Measurements from ENCODE around the gene GPRIN1.
"Not testable (repeated sequence)": the region's sequence is repeated elsewhere in the genome, so short reads cannot be mapped to it uniquely, and the experiment has no call there.

The GPRIN1 gene

DNA sequence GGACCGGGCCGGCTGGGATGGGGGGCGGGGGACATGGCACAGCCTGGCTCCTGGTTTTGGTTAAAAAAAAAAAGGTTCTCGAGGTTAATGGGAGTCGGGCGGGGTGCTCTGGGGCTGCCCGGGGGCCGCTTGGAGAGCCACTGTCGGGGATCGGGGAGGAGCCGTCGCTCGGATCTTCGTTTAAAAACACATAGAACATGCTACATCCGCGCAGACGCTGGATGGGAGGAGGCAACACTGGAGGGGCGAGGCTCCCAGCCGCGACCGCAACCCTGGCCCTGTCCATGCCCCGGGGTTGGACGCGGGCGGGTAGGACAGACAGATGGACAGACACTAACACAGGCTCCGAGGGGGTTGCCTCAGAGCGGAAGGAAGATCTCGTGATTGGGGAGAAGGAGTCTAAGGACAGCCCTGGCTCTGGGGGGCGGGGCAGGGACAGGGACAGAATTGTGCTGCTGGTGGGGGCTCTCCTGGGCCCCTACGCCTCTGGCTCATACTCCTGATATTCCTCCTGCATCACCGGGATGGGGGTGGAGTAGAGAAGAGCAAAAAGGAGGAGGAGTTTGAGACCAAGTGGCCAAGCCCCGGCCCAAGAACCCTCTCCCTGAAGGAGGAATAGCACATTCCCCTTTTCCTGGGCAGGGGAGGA is 10.5 kb upstream of the GPRIN1 start:
- DNase-seq, result no peak

DNA sequence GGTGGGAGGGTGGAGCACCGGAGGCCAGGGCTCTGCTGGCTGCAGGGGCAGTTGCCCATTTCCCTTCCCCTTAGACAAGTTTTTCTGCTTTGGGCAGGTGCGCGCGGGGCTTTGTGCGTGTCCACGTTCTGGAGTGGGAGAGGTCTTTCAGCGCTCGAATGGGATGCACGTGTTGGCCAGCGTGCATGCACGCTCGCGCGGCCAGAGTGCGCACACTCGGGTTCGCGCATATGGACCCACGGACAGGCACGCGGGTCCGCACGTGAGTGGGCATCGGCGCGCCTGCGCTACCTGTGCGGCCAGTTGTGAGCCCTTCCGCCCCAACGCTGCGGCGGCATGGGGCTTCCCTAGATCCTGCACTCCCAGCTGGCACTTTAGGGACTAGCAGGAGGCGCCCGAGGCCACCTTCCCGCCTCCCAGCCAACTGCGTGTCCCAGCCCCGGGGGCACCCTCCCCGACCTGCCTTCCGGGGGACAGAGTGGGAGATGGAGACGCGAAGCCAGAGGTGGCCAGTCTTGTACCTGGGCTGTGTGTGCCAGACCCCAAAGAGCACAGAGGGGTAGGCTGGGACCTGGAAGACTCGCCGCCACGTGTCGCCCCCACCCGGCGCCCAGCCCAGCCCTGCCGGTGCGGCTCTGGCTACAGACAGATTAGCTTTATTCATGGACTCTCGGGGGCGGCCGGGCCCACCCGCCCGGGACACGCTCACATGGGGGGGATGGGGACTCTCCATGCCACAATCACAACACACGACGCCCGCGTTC is 9.8 kb upstream of the GPRIN1 start:
- no peak for DNase-seq

DNA sequence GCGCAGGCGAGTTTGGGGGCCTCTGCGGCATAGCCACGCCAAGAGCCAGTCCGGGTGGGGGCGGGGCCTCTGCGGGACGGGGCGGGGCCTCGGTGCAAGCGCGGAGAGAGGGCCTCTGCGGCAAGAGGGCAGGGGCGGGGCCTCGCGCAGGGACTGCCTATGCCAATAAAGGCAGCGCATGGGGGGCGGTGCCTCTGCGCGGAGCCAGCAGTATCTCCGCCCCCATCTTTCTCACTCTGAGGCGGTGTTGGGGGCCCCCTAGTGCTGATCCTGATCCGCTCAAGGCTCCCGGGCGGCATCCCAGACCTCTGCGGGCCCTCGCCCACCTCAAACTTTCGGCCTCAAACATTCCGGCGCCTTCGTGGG is 9.2 kb upstream of the GPRIN1 start:
- peak; percentile 43 for DNase-seq

DNA sequence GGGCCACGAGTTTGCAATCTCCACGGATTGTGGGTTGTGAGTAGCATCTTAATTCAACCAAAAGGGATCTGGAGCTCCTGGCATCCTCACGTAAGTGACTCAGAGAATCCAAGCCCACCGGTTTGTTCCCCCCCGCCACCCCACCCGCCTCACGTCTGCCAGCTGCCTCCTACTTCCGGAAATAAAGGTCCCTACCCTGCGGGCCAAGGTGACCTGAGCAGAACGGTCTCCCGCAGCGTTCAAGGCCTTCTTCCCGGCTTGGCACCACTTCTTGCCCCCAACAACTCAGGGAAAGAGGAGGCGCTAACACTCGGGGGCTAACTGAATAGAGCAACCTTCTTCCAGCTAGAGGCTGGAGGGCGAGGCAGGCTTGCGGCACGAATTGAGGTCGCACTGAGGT is 8.8 kb upstream of the GPRIN1 start:
- DNase-seq, result no peak

DNA sequence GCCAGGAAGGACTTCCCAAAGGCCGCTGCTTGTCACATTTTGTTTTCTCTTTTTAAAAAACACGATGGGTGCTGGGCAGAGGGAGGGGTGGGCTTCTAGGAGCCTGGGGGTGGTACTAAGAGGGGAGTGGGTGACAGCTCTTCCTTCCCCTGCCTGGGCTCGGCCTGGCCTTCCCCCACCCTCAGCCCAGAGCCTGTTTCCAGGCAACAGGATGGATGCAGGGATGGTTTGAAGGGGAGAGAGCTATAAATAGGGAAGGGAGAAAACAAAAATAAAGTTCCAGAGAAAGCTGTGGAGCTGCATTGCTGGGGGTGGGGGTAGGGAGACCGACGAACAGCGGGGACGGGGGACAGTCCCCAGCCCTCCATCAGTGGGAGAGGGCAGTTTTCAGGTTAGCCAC is 6.6 kb upstream of the GPRIN1 start:
- DNase-seq, result no peak

DNA sequence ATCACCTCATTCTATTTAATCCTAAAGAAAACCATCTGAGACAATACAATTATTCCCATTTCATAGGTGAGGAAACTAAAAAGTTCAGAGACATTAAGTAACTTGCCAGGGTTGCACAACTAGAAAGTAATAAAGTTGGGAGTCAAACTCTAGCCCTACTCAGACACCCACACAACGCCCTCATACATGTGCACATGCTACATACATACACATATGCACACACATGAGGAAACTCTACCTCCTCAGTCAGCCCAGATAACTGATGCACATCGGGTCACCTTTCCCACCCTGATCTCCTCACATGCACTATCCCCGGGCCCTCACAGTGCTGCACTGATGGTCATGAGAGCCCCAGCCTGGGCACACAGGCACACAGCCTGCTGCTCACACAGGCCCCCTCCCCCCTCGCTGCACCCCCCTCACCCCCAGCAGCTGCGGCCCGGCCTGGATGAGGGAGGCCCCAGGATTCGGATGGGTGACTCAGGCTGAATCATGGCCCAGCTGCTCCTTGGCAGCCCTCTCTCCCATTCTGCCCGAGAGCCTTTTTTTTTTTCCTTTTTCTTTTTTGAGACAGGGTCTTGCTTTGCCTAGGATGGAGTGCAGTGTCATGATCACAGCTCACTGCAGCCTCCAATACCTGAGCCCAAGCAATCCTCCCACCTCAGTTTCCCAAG is 5.0 kb upstream of the GPRIN1 start:
- DNase-seq, result no peak

DNA sequence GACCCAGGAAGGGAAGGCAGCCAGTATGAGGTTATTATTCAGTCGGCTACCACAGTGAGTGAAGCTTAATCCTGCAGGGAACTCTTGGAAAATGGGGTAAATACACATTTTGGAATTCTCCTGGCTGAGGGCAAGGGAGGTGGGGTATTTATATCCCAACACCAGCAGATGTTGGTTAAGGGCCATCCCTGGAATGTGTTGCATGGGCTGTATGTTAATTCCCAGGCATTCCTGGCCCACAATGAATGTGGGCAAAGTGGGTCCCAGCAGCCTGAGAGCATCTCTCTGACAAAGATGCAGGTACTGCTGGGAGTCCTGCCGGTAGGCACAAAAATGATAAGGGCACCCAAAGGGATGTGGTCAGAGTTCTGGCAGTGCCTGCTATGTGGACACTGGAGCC is 2.9 kb upstream of the GPRIN1 start:
- DNase-seq, result no peak

DNA sequence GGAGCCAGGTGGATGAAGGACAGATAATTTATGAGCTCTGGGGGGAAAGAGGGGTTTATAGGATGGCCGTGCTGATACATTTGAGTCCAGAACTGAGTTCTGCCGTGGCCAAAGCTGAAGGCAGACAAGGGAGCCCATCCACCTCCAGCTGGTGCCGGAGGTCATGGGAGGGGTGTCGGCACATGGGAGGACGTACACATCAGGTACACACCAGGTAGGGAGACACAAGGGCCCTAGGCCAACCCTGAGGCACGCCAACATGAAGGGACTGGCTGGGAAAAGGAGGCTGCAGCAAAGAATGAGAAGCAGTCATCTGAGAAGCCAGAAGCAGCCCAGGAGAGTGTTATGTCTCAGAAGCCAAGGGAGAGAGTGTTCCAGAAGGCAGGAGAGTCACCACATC is 2.1 kb upstream of the GPRIN1 start:
- DNase-seq, result no peak

DNA sequence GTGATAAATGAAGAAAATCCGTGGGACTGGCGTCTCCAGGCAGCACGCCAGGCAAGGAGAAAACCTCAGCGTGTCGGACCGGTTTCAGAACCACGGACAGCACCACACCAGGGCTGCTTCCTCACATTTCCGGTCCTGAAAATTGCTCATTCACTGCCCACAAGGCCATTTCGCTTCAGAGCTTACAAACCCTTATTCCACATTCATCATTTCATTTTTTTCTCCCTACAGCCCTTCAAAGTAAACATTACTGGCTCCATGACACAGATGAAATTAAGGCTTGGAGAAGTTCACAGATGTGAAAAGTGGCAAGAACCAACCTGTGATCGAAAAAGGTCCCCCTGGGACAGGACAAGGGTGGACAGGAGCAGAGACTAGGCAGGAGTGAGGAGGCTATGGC is 1.5 kb upstream of the GPRIN1 start:
- no peak for DNase-seq

DNA sequence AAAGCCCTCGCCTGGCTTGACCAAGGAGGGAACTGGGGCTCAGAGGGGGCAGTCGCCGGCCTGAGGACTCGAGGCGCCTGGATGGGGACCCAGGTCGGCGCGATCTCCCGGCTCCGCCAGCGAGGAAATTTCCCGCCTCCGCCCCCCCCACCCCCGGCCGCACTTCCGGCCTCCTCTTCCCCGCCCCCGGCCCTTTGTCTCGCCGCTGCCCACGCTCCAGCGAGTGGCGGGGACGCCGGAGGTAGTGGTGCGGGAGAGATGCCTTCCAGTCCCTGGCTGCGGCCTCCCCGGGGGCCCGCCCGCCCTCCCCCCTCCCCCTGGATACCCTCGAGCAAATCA is 448 bp upstream of the GPRIN1 start:
- no peak for DNase-seq

DNA sequence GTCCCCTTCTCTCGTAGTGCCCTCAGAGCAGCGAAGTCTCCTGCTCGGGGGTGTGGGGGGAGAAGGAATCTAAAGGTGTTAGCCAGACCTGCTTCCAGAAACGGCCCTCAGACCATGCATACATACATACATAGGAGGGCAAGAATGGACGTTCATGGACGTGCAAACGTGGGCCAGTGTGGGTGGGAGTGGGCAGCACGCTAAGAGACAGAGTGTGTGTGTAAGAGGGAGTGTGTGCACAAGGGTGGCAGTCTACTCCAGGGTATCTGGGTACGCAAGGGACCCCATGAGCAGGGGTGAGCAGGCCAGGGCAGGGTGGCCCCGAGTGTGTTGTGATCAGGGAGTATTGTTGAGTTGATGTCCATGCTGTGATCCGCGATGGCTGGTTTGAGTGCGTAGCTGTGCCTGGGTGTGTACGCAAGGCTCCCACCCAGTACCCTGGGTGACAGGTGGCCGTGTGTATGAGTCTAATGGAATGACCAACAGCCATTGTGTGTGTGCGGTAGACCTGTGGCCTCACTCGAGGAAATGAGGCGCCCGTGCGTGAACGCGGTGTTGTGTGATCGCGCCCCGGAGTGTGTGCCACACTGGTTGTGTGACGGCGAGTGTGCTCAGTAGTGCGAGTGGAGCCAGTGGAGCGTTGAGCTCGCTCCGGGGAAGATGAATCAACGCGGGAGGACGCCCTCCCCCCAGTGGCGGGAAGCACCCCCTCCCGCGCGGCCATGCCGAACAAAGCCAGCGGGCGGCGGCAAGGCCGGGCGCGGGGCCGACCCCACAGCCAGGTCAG is 826 bp downstream of the GPRIN1 start:
- DNase-seq, result no peak

DNA sequence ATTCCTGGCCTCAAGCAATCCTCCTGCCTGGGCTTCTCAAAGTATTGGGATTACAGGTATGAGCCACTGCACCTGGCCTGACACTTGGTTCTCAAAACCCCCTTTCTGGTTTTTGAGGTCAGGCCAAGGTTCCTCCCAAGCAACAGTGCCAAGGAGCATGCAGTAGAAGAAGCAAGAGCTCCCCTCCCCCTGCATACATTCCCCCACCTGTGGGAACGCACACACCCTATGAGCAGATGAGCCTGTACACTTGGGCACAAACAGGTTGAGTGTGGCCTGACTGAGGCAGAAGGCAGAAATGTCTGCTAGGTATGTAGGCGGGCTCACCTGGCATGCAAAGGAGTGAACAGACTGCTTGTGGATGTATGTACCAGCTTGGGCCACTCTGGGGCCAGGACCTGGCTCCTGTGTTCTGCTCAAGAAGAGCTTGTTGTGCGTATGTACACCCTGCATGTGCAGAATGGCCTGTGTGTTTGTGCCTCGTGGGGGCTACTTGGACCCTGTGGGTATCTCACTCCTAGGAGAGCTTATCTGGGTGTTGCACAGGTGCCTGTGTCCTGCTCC is 1.7 kb downstream of the GPRIN1 start:
- DNase-seq, result no peak

DNA sequence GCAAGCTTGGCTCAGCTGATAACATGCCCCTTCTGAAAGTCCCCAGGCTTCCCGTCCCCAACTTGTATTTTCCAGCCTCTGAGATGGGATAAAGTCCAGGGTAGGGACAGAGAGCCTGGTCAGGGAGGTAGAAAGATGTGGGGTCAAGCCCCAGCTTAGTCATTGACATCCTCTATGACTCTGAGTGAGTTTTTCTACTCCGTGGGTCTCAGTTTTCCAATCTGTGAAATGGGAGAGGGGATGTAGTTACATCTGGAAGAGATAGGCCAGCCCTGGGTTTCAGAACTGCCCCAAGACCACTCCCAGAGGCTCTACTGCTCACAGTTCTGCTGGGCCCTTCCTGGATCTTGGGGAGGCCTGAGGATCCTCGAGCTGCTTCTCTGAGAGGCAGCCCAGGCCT is 3.1 kb downstream of the GPRIN1 start:
- no peak for DNase-seq

DNA sequence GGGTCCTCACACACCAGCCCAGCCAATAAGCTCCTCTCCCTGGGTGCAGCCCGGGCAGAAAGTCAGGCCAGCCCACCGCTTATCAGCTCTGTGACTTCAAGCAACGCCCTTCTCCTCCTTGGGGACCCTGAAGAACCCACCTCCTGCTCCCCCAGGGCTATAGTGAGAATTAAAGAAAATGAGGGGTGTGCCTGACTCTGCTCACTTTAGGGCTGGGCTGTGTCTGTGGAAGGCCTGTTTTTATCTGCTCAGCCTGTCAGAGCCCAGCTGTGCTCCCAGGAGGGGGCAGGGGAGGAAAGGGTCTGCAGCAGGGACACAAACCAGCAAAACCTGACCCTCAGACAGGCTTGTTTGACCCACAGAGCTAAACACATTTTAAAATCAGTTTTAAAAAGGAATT is 3.9 kb downstream of the GPRIN1 start:
- DNase-seq, result no peak

DNA sequence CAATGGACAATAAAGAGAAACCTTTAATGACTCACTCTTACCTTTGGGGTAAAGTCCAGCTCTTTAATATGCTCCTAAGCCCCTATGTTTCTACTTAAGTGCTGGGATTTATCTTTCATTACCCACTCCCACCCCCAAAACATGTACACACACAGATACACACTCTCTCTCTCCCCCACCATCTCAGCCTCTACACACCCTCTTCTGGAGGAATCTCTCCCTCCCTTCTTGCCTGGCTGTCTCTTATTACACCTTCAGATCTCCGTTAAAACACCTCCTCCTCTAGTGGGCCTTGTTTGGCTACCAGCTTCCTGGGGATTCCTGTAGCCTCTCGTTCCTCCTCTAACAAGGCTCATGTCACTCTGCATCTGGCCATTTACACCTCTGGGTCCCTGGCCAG is 6.9 kb downstream of the GPRIN1 start:
- DNase-seq, result no peak

DNA sequence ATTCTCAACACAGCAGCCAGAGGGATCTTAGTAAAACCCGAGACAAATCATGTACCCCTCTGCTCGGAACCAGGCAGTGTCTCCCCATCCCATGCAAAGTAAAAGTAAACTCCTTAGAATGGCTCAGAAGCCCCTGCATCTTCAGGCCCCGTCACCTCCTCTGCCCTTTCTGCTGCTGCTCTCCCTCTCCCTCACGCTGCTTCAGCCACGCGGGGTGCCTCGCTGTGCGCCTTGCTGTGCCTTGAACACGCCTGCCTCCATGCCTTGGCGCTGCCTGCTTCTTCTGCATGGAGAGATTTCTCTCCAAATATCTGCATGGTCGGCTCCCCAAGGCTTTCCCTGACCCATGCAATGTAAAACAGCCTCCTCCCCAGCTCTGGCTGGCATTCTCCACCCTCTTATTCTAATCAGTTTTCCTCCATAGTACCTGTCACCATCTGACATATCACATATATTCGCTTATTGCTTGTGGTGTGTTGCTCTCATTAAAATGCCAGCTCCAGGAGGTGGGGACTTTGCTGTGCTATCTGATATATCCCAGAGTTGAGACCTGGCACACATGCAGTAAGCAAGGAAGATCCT is 8.0 kb downstream of the GPRIN1 start:
- no peak for DNase-seq

DNA sequence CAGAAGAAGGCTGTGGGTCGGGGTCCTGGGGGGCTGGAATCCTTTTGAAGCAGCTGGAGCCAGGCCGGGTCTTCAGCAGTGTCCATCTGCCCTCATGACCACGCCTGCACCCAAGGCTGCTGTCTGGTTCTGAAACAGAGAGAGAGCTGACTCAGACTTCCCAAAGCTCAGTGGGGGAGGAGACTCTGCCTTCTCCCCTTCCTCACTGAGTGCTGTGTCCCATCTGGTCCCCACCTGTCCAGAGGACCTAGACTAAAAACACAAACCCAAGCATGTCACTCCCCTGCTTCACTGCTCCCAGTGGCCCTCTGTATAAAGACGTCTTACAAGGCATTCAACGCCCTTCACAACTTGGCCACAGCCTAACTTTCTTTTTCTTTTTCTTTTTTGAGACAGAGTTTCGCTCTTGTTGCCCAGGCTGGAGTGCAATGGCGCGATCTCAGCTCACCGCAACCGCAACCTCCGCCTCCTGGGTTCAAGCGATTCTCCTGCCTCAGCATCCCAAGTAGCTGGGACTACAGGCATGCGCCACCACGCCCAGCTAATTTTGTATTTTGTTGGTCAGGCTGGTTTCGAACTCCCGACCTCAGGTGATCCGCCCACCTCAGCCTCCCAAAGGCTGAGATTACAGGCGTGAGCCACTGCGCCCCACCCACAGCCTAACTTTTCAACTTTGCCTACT is 10.1 kb downstream of the GPRIN1 start:
- not testable (repeated sequence) for DNase-seq

DNA sequence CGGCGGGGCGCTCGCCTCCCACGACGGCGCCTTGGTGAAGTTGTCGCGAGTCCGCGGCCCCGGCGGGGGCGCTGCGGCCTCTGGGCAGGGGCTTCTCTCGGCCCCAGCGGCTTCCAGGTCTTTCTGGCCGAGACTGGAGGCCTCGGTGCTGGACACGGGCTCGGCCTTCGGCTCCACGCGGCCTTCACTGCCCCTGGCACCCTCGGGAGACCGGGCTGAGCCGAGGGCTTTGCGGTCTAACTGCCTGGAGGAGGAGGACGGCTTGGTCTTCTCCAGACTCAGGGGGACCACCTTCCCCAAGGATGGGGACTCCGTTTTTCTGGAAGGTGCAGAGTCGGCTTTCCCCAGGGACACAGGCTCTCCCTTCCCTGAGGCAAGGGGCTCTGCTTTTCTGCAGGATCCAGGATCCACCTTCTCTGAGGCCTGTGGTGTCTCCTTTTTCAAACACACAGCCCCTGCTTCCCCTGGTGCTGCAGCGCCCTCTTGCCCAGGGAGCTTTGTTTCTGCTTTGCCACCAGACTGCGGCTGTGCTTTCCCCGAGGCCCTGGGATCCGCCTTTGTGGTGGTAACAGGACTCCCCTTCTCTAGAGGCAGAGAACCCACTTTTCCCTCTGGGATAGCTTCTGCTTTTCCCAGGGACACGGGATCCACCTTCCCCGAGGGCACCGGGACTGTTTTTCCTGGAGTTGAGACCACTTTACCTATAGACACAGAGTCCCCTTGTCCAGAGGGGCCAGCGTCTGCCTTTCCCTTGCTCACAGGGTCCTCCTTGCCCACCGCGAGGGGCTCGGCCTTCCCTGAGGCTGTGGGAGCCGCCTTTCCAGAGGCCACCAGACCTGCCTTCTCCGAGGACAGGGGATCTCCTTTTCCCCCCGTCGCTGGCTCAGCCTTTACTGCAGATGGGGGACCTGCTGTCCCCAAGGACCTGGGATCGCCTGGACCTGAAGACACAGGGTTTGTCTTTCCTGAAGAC is 12.3 kb downstream of the GPRIN1 start:
- no peak for DNase-seq

DNA sequence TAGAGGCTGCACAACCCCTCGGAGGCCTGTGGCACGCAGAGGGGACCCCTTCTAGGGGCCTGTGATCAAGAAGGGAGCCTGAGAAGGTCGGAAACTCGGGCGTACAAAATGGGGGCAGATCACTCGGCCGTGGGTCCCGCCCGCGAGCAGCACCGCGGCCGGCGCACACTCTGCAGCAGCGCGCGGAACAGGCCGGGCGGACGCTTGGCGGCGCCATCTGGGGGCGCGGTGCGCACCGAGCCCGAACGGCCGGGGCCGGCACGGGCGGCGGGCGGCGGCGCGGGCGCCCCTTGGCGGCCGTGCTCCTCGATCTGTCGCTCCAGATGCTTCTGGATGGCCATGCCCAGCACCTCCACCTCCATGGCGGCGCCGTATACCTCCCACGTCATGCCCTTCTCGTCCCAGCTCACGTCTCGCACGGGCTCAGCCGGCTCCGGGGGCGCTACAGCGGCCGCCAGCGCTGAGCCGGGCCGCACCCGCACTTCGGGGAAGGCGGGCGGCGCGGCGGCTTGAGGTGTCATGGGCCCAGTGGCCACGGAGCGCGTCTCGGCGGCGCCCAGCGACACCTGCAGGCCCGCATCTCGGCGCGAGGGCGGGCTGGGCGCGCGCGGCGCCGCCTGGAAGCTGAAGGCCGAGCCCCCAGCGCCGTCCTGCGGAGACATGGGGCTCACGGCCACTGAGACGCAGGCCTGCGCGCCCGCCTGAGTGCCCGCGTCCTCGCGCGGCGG is 13.1 kb downstream of the GPRIN1 start:
- DNase-seq, result peak; percentile 60

DNA sequence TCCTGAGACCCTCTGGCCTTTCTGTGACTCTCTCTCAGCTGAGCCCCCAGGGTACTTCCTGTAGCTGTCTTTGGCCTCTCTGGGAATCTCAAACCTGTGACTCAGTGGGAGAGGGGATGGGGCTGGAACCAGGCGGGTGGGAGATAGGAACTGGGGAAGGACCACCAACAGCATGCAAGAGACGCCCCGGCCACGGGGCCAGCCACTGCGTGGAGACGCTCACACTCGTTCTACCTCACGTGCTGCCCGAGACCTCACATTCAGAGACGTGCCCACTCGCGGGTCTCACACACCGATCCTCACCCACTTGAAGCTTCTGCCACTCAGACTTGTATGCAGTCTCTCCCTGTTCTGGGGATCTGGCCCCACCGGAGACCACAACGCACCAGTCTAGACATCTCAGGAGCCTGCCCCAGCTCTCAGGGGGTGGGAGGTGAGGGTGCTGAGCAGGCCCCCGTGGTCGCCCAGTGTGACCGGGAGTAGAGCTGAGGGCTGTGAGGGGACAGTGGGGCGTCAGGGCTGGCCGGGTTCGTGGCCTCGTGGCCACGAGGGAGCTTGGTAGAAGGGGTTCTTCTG is 13.8 kb downstream of the GPRIN1 start:
- DNase-seq, result no peak

All from activated effector memory CD4-positive, alpha-beta T cell treated with Interleukin-2 at 50 U/mL for 16 hours (primary cell).